Stimulated activated CD4-positive, alpha-beta T cell treated with anti-CD3 and anti-CD28 coated beads, Interleukin-2, amount 100 ng/mL, for 4 hours (primary cell): Measurements from ENCODE around the gene RPS6KA1.
A peak's percentile ranks its signal among the peaks of the same experiment; 100 is the strongest.

Experiments used
- DNase-seq: peaks from one replicate; pipeline ENCODE4 v3.0.0-alpha.2; 2020; ENCODE audit warnings: low read depth

The RPS6KA1 gene

GRCh38 chr1:26533951-26534509 is 4.5 kb downstream of the RPS6KA1 start:
- DNase-seq, result no peak

GRCh38 chr1:26535201-26535600 is 5.6 kb downstream of the RPS6KA1 start:
- DNase-seq, result no peak

GRCh38 chr1:26536081-26536480 is 6.5 kb downstream of the RPS6KA1 start:
- no peak for DNase-seq

GRCh38 chr1:26536521-26536920 is 7.0 kb downstream of the RPS6KA1 start:
- DNase-seq, result no peak

GRCh38 chr1:26537951-26538352 is 8.4 kb downstream of the RPS6KA1 start:
- no peak for DNase-seq

GRCh38 chr1:26538480-26539412 is 9.2 kb downstream of the RPS6KA1 start:
- DNase-seq, result peak; percentile 27

- DNase-seq, result no peak
Observed at GRCh38 chr1:26539722-26540121, 10.2 kb downstream of the RPS6KA1 start.

- DNase-seq, result no peak
Observed at GRCh38 chr1:26540351-26540750, 10.8 kb downstream of the RPS6KA1 start.

- no peak for DNase-seq
Observed at GRCh38 chr1:26541431-26541815, 11.9 kb downstream of the RPS6KA1 start.

GRCh38 chr1:26541816-26542711 is 12.5 kb downstream of the RPS6KA1 start:
- peak; percentile 42 for DNase-seq

- DNase-seq, result no peak
Observed at GRCh38 chr1:26542771-26543451, 13.3 kb downstream of the RPS6KA1 start.

- DNase-seq, result no peak
Observed at GRCh38 chr1:26543462-26543861, 13.9 kb downstream of the RPS6KA1 start.

- no peak for DNase-seq
Observed at GRCh38 chr1:26544126-26544525, 14.6 kb downstream of the RPS6KA1 start.

GRCh38 chr1:26545969-26546323 is 16.4 kb downstream of the RPS6KA1 start:
- no peak for DNase-seq

- no peak for DNase-seq
Observed at GRCh38 chr1:26546375-26546774, 16.8 kb downstream of the RPS6KA1 start.

- no peak for DNase-seq
Observed at GRCh38 chr1:26546819-26547218, 17.3 kb downstream of the RPS6KA1 start.

GRCh38 chr1:26548841-26549240 is 19.3 kb downstream of the RPS6KA1 start:
- DNase-seq, result no peak

- no peak for DNase-seq
Observed at GRCh38 chr1:26550946-26551345, 21.4 kb downstream of the RPS6KA1 start.

GRCh38 chr1:26552720-26553119 is 23.2 kb downstream of the RPS6KA1 start:
- no peak for DNase-seq

GRCh38 chr1:26553942-26554682 is 24.6 kb downstream of the RPS6KA1 start:
- no peak for DNase-seq

- no peak for DNase-seq
Observed at GRCh38 chr1:26554781-26555180, 25.2 kb downstream of the RPS6KA1 start.
